K562 (cell line): ENCODE results near the gene SVOP. TPM values are rescaled to one million over a fixed set of nuclear protein-coding genes. Genes with fewer than 3 reads are reported as not detected.
A peak's percentile ranks its signal among the peaks of the same experiment; 100 is the strongest.

Source experiments
- ATAC-seq: fragments of 200-7000 bp; cut with Tn5 transposase; 3 replicates; pipeline ENCODE4 v1.9.1; 2020; ENCODE audit warnings: moderate library complexity
- BruUV-seq: library from RNA; stranded (reverse); fragments of 400-500 nt; replicated peaks from 2 replicates; lab custom pipeline; 2021; lab: Mats Ljungman, UMichigan
- CTCF ChIA-PET: fragments of 300-600 bp; formaldehyde crosslinking; extraction: SDS; loops from one replicate; lab custom pipeline; 2021; ENCODE audit warnings: low intra/inter-chr PET ratio; lab: Yijun Ruan, JAX
- POLR2A ChIA-PET: fragments of 300-600, 350-650 bp; sonication (Branson Sonifier 250); formaldehyde crosslinking; extraction: SDS; loops from one replicate; lab custom pipeline; 2021; ENCODE audit warnings: antibody characterized with exemption, inconsistent platforms; lab: Yijun Ruan, JAX
- DNase-seq, 4 experiments: peaks; one replicate each; pipeline versions ENCODE4 v3.0.0 to v3.0.0-alpha.2; 2011 to 2018; ENCODE audit warnings: low spot score in 3 of 4, mixed read lengths in 3 of 4; ENCODE audit errors: extremely low read depth in 1 of 4
- FAIRE-seq: peaks from 2 replicates; lab custom pipeline; 2011; peaks lifted over from hg19 to GRCh38; lab: Jason Lieb, UNC
- H2AFZ ChIP-seq: 2 replicates; pipeline ENCODE4 v1.6.0; 2011; ENCODE audit warnings: low read depth, low read length, control low read depth, inconsistent platforms
- H3K27ac ChIP-seq: fragments of 200-600 bp; 3 replicates; pipeline ENCODE4 v1.8.0; 2011; ENCODE audit warnings: low read depth, mild to moderate bottlenecking, control low read depth, inconsistent platforms, low read length, moderate library complexity, mixed read lengths; ENCODE audit errors: extremely low read depth
- H3K27me3 ChIP-seq, 2 experiments: fragments of 300-600 bp in 1 of 2; 2 replicates in 1 of 2; 3 replicates in 1 of 2; pipeline versions ENCODE4 v1.6.0 to v1.8.0; 2011; ENCODE audit warnings: inconsistent platforms in 2 of 2, low read length in 2 of 2, mild to moderate bottlenecking in 1 of 2, mixed read lengths in 1 of 2, moderate library complexity in 1 of 2; ENCODE audit not compliant: control insufficient read depth in 2 of 2, insufficient read depth in 2 of 2
- H3K36me3 ChIP-seq: fragments of 300-600 bp; 3 replicates; pipeline ENCODE4 v1.8.0; 2011; ENCODE audit warnings: mild to moderate bottlenecking, low read length, inconsistent platforms; ENCODE audit not compliant: control insufficient read depth, insufficient read depth
- H3K4me1 ChIP-seq, 2 experiments: fragments of 200-600 bp in 1 of 2; replicated peaks in 1 of 2; 2 replicates in 1 of 2; 3 replicates in 1 of 2; pipeline versions ENCODE4 v1.5.1 to v1.8.0; 2011; ENCODE audit warnings: inconsistent platforms in 2 of 2, low read length in 2 of 2, mild to moderate bottlenecking in 1 of 2, mixed read lengths in 1 of 2, moderate library complexity in 1 of 2; ENCODE audit not compliant: control insufficient read depth in 2 of 2, insufficient read depth in 2 of 2
- H3K4me2 ChIP-seq: 2 replicates; pipeline ENCODE4 v1.6.1; 2011; ENCODE audit warnings: low read length, control low read depth, inconsistent platforms, mixed read lengths; ENCODE audit not compliant: insufficient read depth
- H3K4me3 ChIP-seq: fragments of 200-600 bp; sonication (generic), shearing (Covaris generic); 2 replicates; pipeline ENCODE4 v1.5.1; 2016; ENCODE audit warnings: control low read depth, inconsistent platforms
- H3K79me2 ChIP-seq: fragments of 200-600 bp; 3 replicates; pipeline ENCODE4 v1.8.0; 2011; ENCODE audit warnings: low read length, inconsistent platforms; ENCODE audit not compliant: control insufficient read depth, insufficient read depth
- H3K9ac ChIP-seq, 2 experiments: 2 replicates each; pipeline versions ENCODE4 v1.6.0 to v1.6.1; 2011; ENCODE audit warnings: low read depth in 2 of 2, low read length in 2 of 2, control low read depth in 1 of 2, inconsistent platforms in 1 of 2, mild to moderate bottlenecking in 1 of 2, mixed read lengths in 1 of 2; ENCODE audit not compliant: insufficient read depth in 1 of 2
- H3K9me1 ChIP-seq: one replicate; pipeline ENCODE4 v1.6.0; 2011; ENCODE audit warnings: inconsistent platforms, mild to moderate bottlenecking, low read length, moderate library complexity; ENCODE audit not compliant: control insufficient read depth, insufficient read depth
- H3K9me3 ChIP-seq: replicated peaks from 2 replicates; pipeline ENCODE4 v1.5.1; 2011; ENCODE audit warnings: low read depth, low read length, inconsistent platforms; ENCODE audit not compliant: control insufficient read depth, insufficient read depth
- H4K20me1 ChIP-seq: replicated peaks from 2 replicates; pipeline ENCODE4 v1.6.1; 2011; ENCODE audit warnings: low read length, inconsistent platforms, mixed read lengths; ENCODE audit not compliant: control insufficient read depth, insufficient read depth
- CCAR2 ChIP-seq: fragments of 200-400 bp; formaldehyde crosslinking; IDR thresholded peaks from 2 replicates; pipeline ENCODE4 v1.6.1; 2017; ENCODE audit warnings: mild to moderate bottlenecking, low read depth, low read length
- CSDE1 ChIP-seq, 2 experiments: fragments of 450-650 bp; IDR thresholded peaks; 2 replicates each; pipeline ENCODE4 v1.6.1; 2016; ENCODE audit warnings: mild to moderate bottlenecking in 1 of 2
- GABPB1 ChIP-seq: sonication (generic); formaldehyde crosslinking; IDR thresholded peaks from 2 replicates; pipeline ENCODE4 v1.8.0; 2022; ENCODE audit warnings: mild to moderate bottlenecking, missing genetic modification reagents
- PKNOX1 ChIP-seq: fragments of 450-650 bp; IDR thresholded peaks from 2 replicates; pipeline ENCODE4 v1.6.1; 2016
- ZNF263 ChIP-seq: sonication (generic); formaldehyde crosslinking; IDR thresholded peaks from 2 replicates; pipeline ENCODE4 v1.8.0; 2022; ENCODE audit warnings: mild to moderate bottlenecking, missing genetic modification reagents, borderline replicate concordance
- WGBS: fragments of 100-300 bp; shearing (Covaris generic); methylation state at CpG from one replicate; pipeline ENCODE4 v1.1.6; 2016; ENCODE audit warnings: low coverage, mixed read lengths; ENCODE audit not compliant: insufficient coverage; ENCODE audit errors: missing lambda C conversion rate; 5-methylcytosine and 5-hydroxymethylcytosine counted together
- in situ Hi-C: fragments of 300-500 bp; cut with MboI; formaldehyde crosslinking; loops from 4 replicates; pipeline ENCODE4 v1.15.0; 2018; ENCODE audit warnings: inconsistent platforms, mixed read lengths
- intact Hi-C: fragments of 100-400 bp; cut with micrococcal nuclease; formaldehyde crosslinking; loops from 2 replicates; pipeline ENCODE4 v1.14.2; 2022
- polyA plus RNA-seq, 8 experiments: library from polyadenylated mRNA; depleted of rRNA in 4 of 8; stranded (reverse) in 5 of 8; unstranded in 3 of 8; fragments of >200 nt; fragmentation: Nextera tagmentation in 2 of 8; fragmentation: Illumina TruSeq in 1 of 8; extraction: Ambion mirVana in 2 of 8; extraction: Trizol in 1 of 8; gene quantifications; 2 replicates each; pipeline versions ENCODE4 v1.2.1 to v1.2.3, GENCODE V29; 2011 to 2014; ENCODE audit warnings: inconsistent platforms in 1 of 8, missing spikeins in 1 of 8
- total RNA-seq, 7 experiments: library from RNA; depleted of rRNA in 6 of 7; stranded (reverse); fragments of >200 nt in 6 of 7; fragmentation: Illumina TruSeq in 2 of 7; extraction: Trizol in 2 of 7; gene quantifications; 2 replicates each; pipeline versions ENCODE4 v1.2.1 to v1.2.3, GENCODE V29; 2011 to 2021; ENCODE audit warnings: low replicate concordance in 1 of 7

Gene SVOP
- total and polyA plus RNA-seq, 9 of the 15 experiments (the other 6 are each of a cell fraction or from before 2014, with no cell fraction given): 0.01 to 0.09 (median 0.06) TPM; not detected in 1

- Histone ChIP-seq H3K27ac (no peak overlapping the region), H3K9me1 (no peaks in the 10 kb centered on the region), H4K20me1 (0 out of 2 replicates have a peak, but pooled peaks cover 3% of the 10 kb centered on the region), H3K79me2 (no peaks in the 10 kb centered on the region), H3K27me3 (peaks cover 2 to 23% of the 10 kb centered on the region in 2 experiments; a peak in 3 of 5 replicates), H3K4me2 (no peak overlapping the region), H2AFZ (no peak overlapping the region), H3K9ac (no peak overlapping the region), H3K4me1 (peaks cover 0 to 5% of the 10 kb centered on the region in 2 experiments; a peak in 2 of 5 replicates), H3K36me3 (no peaks in the 10 kb centered on the region), H3K9me3 (no peaks in the 10 kb centered on the region), H3K4me3 (no peak overlapping the region)
- in situ Hi-C loops (no loop called here), intact Hi-C loops (loop anchor here (10.0 kb wide), 1 partner anchor 78 kb away; the partner anchor contains the start of genes ALKBH2 and UNG)
- CTCF ChIA-PET: no interaction called here
- BruUV-seq: no TSS peak
- TF ChIP-seq CCAR2 (no peak), PKNOX1 (peak; percentile 52; the same call in 1 of the 2 replicates)
- DNase-seq (no peak), FAIRE-seq (no peak), ATAC-seq (no peak)
- 0% methylated on average over 6 of the region's 6 CpGs for WGBS
- POLR2A ChIA-PET: no interaction called here
Observed at GRCh38 chr12:109016978-109017377, 3.9 kb downstream of the SVOP start.

- peaks cover 3 to 27% of the 10 kb centered on the region in 2 experiments; a peak in 4 of 5 replicates for H3K27me3 ChIP-seq
- H3K4me3 ChIP-seq: no peak overlapping the region
- ATAC-seq (no peak), FAIRE-seq (no peak)
- H3K9me3 ChIP-seq: no peaks in the 10 kb centered on the region
- under 1% methylated on average over 8 of the region's 8 CpGs for WGBS
- H3K9ac ChIP-seq: no peak overlapping the region
- H3K4me1 ChIP-seq: peaks cover 0 to 5% of the 10 kb centered on the region in 2 experiments; a peak in 2 of 5 replicates
- CTCF ChIA-PET: no interaction called here
- H3K9me1 ChIP-seq: no peaks in the 10 kb centered on the region
- peak; percentile 2; the same call in 1 of the 2 replicates for TF ChIP-seq ZNF263 (CRISPR knock-in tag)
- no peak for TF ChIP-seq GABPB1
- TF ChIP-seq CSDE1 (IDR thresholded peaks at IDR 0.05): no peak
- TF ChIP-seq, all 486 proteins: peak for 1
- H3K27ac ChIP-seq: no peak overlapping the region
- in situ Hi-C loops: no loop called here
- POLR2A ChIA-PET: no interaction called here
- intact Hi-C loops: loop anchor here (10.0 kb wide), 1 partner anchor 79 kb away; the partner anchor contains the start of genes ALKBH2 and UNG
- BruUV-seq: no TSS peak
- H3K36me3 ChIP-seq: no peaks in the 10 kb centered on the region
- H3K4me2 ChIP-seq: no peak overlapping the region
- H2AFZ ChIP-seq: no peak overlapping the region
- DNase-seq: no peak
- H3K79me2 ChIP-seq: no peaks in the 10 kb centered on the region
- 0 out of 2 replicates have a peak, but pooled peaks cover 3% of the 10 kb centered on the region for H4K20me1 ChIP-seq
Observed at GRCh38 chr12:109016016-109016415, 4.9 kb downstream of the SVOP start.
